Measurements from ENCODE around the gene RAB4A.

The RAB4A gene

GRCh38 chr1:229339086-229339485, 68.2 kb downstream of the RAB4A start:
- no peak for DNase-seq (ENCODE audit: low read depth)

- no peak for DNase-seq (ENCODE audit: low read depth)
These were observed 68.6 kb downstream of the RAB4A start for GRCh38 chr1:229339520-229339919.

DNA sequence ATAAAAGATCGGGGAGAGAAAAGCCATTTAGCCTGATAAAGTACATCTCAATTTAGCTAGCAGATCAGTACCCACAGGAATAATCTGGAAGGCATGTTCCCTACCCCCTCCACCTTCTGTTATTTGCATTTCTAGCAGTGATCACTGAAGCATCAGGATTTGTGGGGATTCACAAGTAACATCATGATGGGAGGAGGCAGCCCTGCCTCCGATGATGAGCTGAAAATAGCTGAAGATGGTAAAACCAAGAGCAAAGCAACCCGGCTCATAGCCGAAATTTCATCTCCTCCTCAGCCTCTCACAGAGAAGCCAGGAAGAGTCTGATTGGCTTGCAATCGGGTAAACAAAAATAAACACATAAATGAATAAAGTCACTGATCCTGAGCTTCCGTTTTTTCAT, 69.6 kb downstream of the RAB4A start:
- no peak for DNase-seq (ENCODE audit: low read depth)

- DNase-seq (ENCODE audit: low read depth): peak; percentile 42
These were observed 71.1 kb downstream of the RAB4A start for GRCh38 chr1:229341774-229342655.

DNA sequence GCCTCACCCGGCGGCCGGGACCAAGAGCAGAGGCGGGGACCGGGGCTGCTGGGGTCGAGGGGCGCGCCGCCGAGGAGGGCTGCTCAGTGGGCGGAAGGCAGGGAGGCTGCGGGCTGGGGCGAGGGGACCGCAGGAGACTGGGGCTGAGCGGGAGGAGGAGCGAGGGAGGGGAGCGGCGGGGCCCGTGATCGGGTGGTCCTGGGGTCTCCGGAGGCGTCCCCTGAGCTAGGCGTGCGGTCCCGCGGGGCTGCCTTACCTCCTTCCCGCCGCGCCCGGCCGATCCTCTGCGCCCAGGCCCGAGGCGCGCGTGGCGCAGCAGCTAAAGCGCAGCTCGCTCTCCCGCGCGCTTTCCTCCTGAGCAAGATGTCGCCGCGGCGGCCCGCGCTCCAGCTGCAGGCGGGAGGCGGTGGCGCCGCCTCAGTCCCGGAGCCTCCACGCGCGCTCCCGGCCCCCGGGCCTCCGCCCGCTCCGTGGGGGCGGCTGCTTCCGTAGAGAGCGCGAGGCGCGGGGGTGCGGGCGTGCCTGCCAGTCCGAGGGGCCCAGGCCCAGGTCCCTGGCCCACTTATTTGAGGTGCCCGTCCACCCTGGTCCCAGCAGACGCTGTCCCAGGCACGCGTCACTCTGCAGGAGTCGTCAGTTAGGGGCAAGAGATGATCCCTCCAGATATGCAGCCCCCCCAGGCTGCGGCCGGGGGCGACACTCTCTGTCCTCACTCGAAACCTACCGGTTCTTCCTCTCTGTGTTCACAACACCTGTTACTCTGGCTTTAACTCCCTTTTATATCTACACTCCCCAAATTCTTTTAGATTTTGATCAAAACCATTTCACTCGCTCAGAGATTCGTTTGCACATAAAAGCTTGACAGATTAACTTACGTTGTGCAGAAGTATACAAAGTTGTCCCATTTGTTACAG, 72.0 kb downstream of the RAB4A start, which contains the start of gene CCSAP:
Gene CCSAP, minus strand, starts transcription at position 392 of the 914 bp plus-strand sequence. CDS start 582 bp downstream, outside the sequence.
- no peak for DNase-seq (ENCODE audit: low read depth)

DNA sequence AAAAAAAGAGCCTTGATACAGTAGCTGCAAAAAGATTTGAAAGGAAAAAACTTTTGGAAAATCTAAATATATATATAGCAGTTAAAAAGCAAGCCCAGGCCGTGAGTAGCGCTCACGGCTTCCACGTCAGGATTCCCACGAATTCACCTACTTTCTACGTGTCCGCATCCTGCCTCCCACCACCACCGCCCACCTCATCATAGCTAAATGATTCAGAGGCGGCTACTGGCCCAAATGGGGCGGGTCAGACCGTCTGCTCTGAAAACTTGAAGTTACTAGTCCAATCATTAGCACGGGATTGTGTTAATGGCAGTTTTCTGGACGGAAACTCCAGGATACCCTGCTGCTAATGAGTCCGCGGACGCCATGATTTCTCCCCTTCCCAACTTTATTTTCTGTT, 73.2 kb downstream of the RAB4A start:
- DNase-seq (ENCODE audit: low read depth): no peak

GRCh38 chr1:229344937-229345684, 74.2 kb downstream of the RAB4A start:
- DNase-seq (ENCODE audit: low read depth): no peak

GRCh38 chr1:229347528-229347927, 76.6 kb downstream of the RAB4A start:
- DNase-seq (ENCODE audit: low read depth): no peak

DNA sequence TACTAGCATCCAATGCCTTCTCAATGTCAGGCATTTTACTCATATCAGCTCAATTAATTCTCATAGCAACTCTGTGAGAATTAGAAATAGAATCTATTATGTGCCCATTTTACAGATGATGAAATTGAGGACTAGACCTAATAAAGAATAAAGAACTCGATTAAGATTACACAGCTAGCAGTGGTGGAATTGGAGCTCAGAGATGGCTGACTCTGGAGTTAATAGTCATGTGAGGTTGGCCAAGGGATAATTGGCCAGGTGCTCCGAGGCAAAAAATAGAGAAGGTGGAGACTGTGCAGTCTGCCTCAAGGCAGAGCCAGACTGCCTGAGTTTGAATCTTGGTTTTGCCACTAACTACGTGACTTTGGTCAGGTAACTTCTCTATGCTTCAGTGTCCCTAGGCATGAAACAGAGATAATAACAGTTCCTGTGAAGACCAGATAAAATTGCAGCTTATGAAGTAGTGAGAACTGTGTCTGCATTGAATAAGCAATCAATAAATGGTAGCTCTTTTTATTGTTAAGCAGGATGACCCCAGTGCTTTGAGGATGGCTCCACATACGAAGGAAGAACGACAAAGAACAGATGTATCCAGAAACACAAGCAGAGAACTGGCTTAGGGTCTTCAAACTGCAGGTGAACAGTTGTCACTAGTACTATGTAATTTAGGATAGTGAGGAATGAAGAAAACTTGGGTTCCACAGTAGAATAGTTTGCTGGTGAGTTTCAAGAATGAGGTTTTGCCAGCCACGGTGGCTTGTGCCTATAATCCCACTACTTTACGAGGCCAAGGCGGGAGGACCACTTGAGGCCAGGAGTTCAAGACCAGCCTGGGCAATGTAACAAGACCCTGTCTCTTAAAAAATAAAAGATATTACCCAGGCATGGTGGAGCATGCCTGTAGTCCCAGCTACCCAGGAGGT, 78.8 kb downstream of the RAB4A start:
- DNase-seq (ENCODE audit: low read depth): no peak

- no peak for DNase-seq (ENCODE audit: low read depth)
These were observed 82.1 kb downstream of the RAB4A start for GRCh38 chr1:229352975-229353374.

DNA sequence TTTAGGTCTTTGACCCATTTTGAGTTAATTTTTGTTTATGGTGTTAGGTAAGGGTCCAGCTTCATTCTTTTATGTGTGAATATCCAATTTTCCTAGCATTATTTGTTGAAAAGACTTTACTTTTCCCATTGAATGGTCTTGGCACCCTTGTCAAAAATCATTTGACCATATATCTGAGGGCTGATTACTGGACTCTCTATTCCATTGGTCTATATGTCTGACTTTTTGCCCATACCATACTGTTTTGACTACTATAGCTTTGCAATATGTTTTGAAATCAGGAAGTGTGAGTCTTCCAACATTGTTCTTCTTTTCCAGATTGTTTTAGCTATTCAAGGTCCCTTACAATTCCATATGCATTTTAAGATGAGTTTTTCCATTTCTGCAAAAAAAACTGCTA, 83.3 kb downstream of the RAB4A start:
- no peak for DNase-seq (ENCODE audit: low read depth)
